Posterior vena cava (tissue), 2 donors: ENCODE measurements around the gene RELN. TPM values are rescaled to one million over a fixed set of nuclear protein-coding genes. Genes with fewer than 3 reads are reported as not detected.
"Not testable (repeated sequence)": the region's sequence is repeated elsewhere in the genome, so short reads cannot be mapped to it uniquely, and the experiment has no call there.

Experiments used
- DNase-seq: peaks from one replicate; pipeline ENCODE4 v3.0.0-alpha.2; 2020; ENCODE audit warnings: low spot score
- intact Hi-C, 2 donors: fragments of 100-400 bp; cut with DNase I; formaldehyde crosslinking; loops; one replicate each; pipeline versions ENCODE4 v1.14.1 to v1.14.2; 2022 to 2023
- long read RNA-seq, 2 donors: library from polyadenylated mRNA; unstranded; transcript quantifications; one replicate each; pipeline ENCODE4 v2.0.0, GENCODE V29; 2020 to 2021
- total RNA-seq, 2 donors: library from RNA; stranded (reverse); fragmentation: NEBNext Ultra II Directional; extraction: Animal tissue kit (Norgen Biotek cat#: 25700); gene quantifications; one replicate each; pipeline ENCODE4 v1.2.1, GENCODE V29; 2021
- donor health status: DM: yes; HTN: yes; CAD: no.
- donor health status: DM: yes; HTN: yes; CAD: no.

Gene RELN
- total RNA-seq: 1 to 10 TPM; 5.0 to 6.2 TPM
- long read RNA-seq, donor 1, partial matches to known transcripts: 0 of 1 reads
- long read RNA-seq, donor 1, other reads (novel, unspliced or antisense): 1 of 1 reads
- long read RNA-seq, donor 2, partial matches to known transcripts: 0 of 2 reads
- long read RNA-seq, donor 2, other reads (novel, unspliced or antisense): 2 of 2 reads

DNA sequence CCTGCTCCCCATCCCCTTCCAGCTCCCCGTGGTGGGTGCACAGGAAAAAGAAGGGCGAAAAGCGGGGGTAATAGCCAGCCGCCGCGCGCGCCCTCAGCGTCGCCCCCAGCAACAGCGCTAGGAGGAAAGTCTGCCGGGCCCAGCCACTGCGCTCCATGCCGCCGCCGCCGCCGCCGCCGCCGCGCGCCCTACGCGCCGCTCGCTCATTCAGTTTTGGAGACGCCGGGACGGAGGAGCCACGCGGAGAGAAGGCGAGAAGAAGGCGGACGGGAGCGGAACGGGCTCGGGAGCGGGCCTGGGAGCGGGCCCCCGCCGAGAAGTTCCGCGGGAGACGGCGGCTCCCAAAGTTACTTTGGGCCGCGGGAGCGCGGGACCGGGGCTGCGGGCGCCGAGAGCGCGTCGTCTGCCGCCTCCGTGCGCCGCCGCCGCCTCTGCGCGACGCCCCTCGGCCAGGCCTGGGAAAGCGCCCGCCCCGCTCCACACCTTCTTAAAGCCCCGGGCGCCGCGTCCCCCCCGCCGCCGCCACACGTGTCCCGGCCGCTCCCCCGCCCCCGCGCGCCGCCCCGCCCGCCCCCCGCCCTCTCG is at the start of gene RELN:
Gene RELN, minus strand, starts transcription at position 459 of the 585 bp plus-strand sequence. Its CDS starts 302 bp downstream, at position 157.
- peak; percentile 69 for DNase-seq
- intact Hi-C loops: no loop called here

GRCh38 chr7:104038136-104038535 is 48.7 kb upstream of the RELN start:
- DNase-seq: no peak
- intact Hi-C loops: no loop called here

- DNase-seq, intact Hi-C loops: not testable (repeated sequence)
Measured at GRCh38 chr7:104036889-104037288, 47.4 kb upstream of the RELN start.

- no peak for DNase-seq
- intact Hi-C loops: no loop called here
Measured at GRCh38 chr7:104035351-104035750, 45.9 kb upstream of the RELN start.

- intact Hi-C loops: no loop called here
Measured at GRCh38 chr7:104034679-104035078, 45.2 kb upstream of the RELN start.

DNA sequence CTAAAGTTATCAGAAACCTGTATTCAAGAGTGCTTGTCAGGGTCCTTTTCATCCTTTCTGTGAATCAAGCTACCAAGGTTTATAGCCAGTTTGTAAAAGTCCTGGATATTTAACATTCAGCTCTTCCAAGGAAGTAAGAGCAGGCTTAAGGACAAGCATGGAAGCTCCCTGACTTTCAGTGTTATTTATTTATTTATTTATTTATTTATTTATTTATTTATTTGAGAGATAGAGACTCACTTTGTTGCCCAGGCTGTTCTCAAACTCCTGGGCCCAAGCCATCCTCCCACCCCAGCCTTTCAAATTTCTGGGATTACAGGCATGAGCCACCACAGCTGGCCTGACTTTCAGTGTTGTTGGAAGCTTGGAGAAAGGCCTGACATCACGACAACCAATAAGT is 44.4 kb upstream of the RELN start:
- intact Hi-C loops: no loop called here
- DNase-seq: no peak

More at GRCh38 chr7:104034679-104035078, 45.2 kb upstream of the RELN start:
- DNase-seq: no peak

DNA sequence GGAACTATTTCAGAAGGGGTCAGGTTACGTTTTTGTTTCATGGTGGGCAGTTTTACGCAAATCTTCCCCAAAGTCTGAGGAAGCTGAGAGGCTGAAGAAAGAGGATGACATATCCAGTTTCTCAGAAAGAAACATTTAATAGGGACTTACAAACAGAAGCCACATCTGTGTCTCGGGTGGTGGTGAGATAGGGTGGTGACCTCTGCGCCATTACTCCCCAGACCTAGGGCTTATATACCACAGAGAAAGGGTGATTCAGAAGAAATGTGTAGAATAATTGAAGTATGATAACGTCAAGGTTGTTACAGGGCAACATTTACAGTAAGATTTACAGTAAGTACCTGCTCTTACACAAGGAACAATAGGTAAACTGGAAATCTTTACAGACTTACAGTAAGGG is 43.0 kb upstream of the RELN start:
- intact Hi-C loops: no loop called here
- DNase-seq: no peak

DNA sequence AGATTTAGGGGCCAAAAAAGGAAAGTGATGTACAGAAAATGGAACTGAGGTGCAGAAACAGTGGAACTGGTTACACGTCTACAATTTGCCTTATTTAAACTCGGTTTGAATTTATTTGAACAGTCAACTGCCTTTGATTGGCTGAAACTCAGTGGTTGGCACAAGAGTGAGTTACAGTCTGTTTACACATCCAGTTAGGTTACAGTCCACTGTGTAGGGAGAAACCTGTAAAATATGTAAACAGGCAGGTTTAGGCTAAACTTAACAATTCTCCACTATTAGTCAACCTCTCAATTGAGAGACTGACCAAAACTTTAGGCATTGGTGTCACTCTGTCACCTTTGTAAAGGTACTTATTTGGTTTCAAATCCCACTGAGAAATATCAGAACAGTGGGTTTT is 40.3 kb upstream of the RELN start:
- DNase-seq: no peak
- intact Hi-C loops: no loop called here

DNA sequence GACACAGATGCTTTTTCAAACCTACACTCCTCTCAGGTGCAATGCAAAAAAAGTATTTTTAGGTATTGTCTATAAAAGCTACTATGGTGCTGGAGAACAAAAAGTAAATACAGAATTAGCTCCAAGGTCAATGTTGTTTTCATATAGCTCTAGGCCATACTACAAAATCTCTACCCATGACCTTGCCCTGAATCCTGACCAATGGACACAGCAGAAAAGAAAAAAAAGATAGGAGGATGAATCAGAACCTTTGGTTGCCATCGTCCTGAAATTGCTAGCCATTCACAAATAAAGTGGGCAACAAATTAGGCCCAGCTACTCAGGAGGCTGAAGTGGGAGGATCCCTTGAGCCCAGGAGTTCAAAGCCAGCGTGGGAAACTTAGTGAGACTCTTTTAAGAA is 35.2 kb upstream of the RELN start:
- intact Hi-C loops: no loop called here
- no peak for DNase-seq

- intact Hi-C loops: no loop called here
- no peak for DNase-seq
Measured at GRCh38 chr7:104023100-104023499, 33.6 kb upstream of the RELN start.

GRCh38 chr7:104018425-104018824 is 29.0 kb upstream of the RELN start:
- DNase-seq: no peak
- intact Hi-C loops: loop anchor here in 1 of 2 donors (2.0 kb wide), 1 partner anchor 16 kb away; no protein-coding TSS in a partner anchor

DNA sequence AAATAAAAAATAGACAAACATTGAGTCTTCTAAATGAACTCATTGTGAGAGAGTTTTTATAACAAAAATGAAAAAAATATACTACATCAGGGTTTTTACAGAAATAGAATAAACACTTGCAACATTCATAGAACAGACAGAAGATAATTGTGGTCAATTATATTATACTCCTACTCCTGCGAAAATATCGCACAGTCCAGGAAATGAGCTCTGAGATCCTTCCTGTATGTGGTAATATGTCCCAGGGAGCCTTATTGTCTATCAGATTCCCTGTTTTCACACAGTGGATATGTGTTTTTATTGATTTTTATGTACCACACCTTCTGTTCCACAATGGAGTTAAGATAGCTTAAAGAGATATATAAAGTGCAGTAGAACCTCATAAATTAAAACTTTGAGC is 27.5 kb upstream of the RELN start:
- no peak for DNase-seq
- intact Hi-C loops: no loop called here

DNA sequence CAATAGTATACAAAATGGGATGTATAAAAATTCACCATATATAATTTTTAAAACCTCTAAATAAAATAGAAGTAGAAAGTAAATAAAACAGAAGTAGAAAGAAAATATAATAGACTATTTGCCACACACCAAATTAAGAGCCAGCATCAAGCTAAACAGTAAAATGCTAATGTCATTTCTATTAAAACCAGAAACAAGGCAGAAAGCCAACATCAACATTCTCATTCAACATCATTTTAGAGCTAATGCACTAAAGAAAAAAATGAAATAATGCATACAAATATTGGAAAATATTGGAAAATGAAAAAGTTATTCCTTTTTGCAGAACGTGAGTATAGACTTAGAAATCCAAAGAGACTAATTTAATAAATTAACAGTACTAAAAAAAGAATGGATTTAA is 23.4 kb upstream of the RELN start:
- intact Hi-C loops: no loop called here
- DNase-seq: no peak

DNA sequence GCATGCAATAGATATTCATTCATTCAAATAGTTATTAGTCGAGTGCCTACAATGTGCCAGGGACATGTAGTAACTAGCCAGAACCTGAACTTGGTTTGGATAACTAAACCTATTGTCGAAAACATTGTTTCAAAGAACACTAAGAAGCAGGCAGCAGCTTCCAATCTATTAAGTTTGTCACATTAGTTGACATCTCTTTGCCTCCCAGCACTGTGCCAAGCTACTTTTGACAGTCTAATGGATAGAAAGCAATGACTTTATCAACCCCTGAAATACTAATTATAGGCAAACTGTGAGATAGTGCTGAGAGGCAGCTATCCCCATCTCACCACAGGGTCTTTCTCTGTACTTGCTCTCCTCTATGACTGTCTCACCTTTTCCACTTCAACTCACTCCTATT is 22.4 kb upstream of the RELN start:
- DNase-seq: no peak

GRCh38 chr7:104010052-104010909 is 20.8 kb upstream of the RELN start:
- no peak for DNase-seq
- intact Hi-C loops: no loop called here

More for the DNA sequence above, 22.4 kb upstream of the RELN start:
- intact Hi-C loops: no loop called here

- intact Hi-C loops: no loop called here
- DNase-seq: no peak
Measured at GRCh38 chr7:104008107-104008506, 18.6 kb upstream of the RELN start.

- intact Hi-C loops: no loop called here
- no peak for DNase-seq
Measured at GRCh38 chr7:104007614-104008013, 18.2 kb upstream of the RELN start.

DNA sequence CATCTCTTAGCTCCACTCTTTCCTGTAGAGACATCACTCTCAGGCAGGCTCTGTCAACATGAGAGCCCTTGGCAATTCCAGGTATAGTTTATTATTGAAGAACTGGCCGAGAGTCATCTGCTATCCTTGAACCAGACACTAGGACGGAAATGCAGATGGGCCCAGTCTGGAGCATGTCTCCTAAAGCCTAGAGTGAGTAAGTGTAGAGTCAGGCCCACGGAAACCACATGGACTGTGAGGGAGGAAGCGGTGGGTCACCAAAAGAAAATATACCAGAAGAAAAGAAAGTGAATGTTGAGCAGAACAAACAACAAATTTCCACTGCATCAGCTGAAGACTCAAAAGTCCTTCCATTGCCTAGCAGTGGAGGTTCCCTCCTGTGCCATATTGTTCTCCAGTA is 15.7 kb upstream of the RELN start:
- intact Hi-C loops: no loop called here
- no peak for DNase-seq

DNA sequence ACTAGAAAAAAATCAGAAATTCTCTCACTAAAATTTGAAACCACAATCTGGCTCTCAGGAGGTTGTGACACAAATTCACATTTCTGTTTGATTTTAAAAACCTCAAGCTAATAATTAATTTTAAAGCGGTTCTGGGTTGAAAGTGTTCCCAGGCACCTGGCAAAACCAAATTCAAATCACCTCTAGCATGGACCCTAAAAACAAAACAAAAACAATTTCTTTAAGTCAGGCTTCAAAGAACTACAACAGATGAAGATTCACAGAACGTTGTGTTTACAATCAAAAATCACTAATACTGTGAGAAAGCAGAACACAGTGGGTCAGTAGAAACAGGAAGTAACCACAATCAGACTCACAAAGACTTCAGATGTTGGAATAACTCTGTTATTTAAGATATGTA is 7.2 kb upstream of the RELN start:
- no peak for DNase-seq

DNA sequence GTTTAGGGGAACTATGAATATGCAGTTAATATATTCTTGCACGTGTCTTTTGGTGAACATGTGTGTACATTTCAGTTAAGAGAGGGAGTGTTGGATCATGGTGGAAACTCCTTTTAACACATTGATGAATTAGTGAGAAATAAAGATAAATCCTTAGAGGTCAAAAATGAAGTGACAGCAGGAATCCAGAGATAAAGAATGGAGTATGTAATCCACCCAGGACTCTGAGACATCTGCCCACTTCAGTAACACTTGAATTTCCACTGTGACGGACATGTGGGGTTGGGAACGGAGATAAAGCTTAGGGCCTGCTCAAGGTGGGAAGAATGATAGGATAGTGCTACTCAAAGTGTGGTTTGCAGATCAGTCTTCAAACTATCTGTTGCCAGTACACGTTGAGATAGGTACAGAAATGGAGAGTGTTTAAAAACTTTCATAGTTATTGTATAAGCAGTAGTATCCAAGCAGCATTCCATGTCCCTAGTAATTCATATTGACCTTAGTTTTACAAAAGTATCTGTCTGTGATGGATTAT is 6.6 kb upstream of the RELN start:
- DNase-seq: no peak
- intact Hi-C loops: no loop called here

More for the DNA sequence above, 7.2 kb upstream of the RELN start:
- intact Hi-C loops: no loop called here
